ENCODE data around the gene CIROP. TPM values are rescaled to one million over a fixed set of nuclear protein-coding genes. Genes with fewer than 3 reads are reported as not detected.

The CIROP gene
- total RNA-seq, 1 donor from 2014 or later, result not detected

- no peak for TF ChIP-seq CTCF (IDR thresholded peaks at IDR 0.05)
- POLR2A ChIA-PET, result no interaction called here
- Mint-ChIP-seq H3K4me3 (no peak overlapping the region), H3K27me3 (no peaks in the 10 kb centered on the region), H3K4me1 (peaks cover 26% of the 10 kb centered on the region), H3K27ac (no peak overlapping the region), H3K36me3 (ENCODE audit: low read depth) (no peaks in the 10 kb centered on the region), H3K9me3 (no peaks in the 10 kb centered on the region)
- DNase-seq (no peak), ATAC-seq (ENCODE audit: low read depth) (no peak)
- intact Hi-C loops (cut with micrococcal nuclease), result loop anchor here (10.0 kb wide), 1 partner anchor 339 kb away; the partner anchor contains the start of gene NGDN
- CTCF ChIA-PET, result no interaction called here
Observed at GRCh38 chr14:23125933-23126524, 21.2 kb upstream of the CIROP start.

GRCh38 chr14:23125011-23125410 is 20.2 kb upstream of the CIROP start:
- H3K4me3 Mint-ChIP-seq, result no peak overlapping the region
- no peaks in the 10 kb centered on the region for H3K27me3 Mint-ChIP-seq
- peaks cover 34% of the 10 kb centered on the region for H3K4me1 Mint-ChIP-seq
- H3K27ac Mint-ChIP-seq, result no peak overlapping the region
- TF ChIP-seq CTCF (IDR thresholded peaks at IDR 0.05), result no peak
- POLR2A ChIA-PET, result no interaction called here
- DNase-seq (no peak), ATAC-seq (ENCODE audit: low read depth) (no peak)
- H3K36me3 Mint-ChIP-seq (ENCODE audit: low read depth), result no peaks in the 10 kb centered on the region
- CTCF ChIA-PET, result no interaction called here
- intact Hi-C loops (cut with micrococcal nuclease), result loop anchor here (10.0 kb wide), 1 partner anchor 340 kb away; the partner anchor contains the start of gene NGDN
- no peaks in the 10 kb centered on the region for H3K9me3 Mint-ChIP-seq

- DNase-seq (no peak), ATAC-seq (ENCODE audit: low read depth) (no peak)
- H3K9me3 Mint-ChIP-seq, result no peaks in the 10 kb centered on the region
- H3K4me3 Mint-ChIP-seq, result no peak overlapping the region
- ChIA-PET POLR2A (no interaction called here), CTCF (interaction anchor here (5.2 kb wide), 1 partner anchor 62 kb away, joined by 162 read pairs; the partner anchor contains the start of gene SLC7A8)
- intact Hi-C loops (cut with micrococcal nuclease), result loop anchor here (5.0 to 10.0 kb wide), 2 partner anchors 340 to 433 kb away; partner anchors contain the start of genes NGDN and THTPA
- H3K4me1 Mint-ChIP-seq, result peaks cover 40% of the 10 kb centered on the region
- H3K27me3 Mint-ChIP-seq, result no peaks in the 10 kb centered on the region
- peak overlapping the region; percentile 5 for H3K27ac Mint-ChIP-seq
- no peaks in the 10 kb centered on the region for H3K36me3 Mint-ChIP-seq (ENCODE audit: low read depth)
- TF ChIP-seq CTCF (IDR thresholded peaks at IDR 0.05), result no peak
Observed at GRCh38 chr14:23124337-23124954, 19.7 kb upstream of the CIROP start.

GRCh38 chr14:23123419-23123818 is 18.6 kb upstream of the CIROP start:
- Mint-ChIP-seq H3K27me3 (no peaks in the 10 kb centered on the region), H3K9me3 (no peaks in the 10 kb centered on the region), H3K4me1 (peaks cover 44% of the 10 kb centered on the region), H3K36me3 (ENCODE audit: low read depth) (no peaks in the 10 kb centered on the region), H3K4me3 (no peak overlapping the region), H3K27ac (peak overlapping the region; percentile 72)
- no peak for TF ChIP-seq CTCF (IDR thresholded peaks at IDR 0.05)
- POLR2A ChIA-PET, result interaction anchor here (0.6 to 5.6 kb wide), 2 partner anchors 28 to 37 kb away, joined by 6 to 50 read pairs; partner anchors contain the start of genes ACIN1 and C14orf119
- ATAC-seq (ENCODE audit: low read depth), result no peak
- intact Hi-C loops (cut with micrococcal nuclease), result loop anchor here (5.0 to 10.0 kb wide), 2 partner anchors 341 to 434 kb away; partner anchors contain the start of genes NGDN and THTPA
- CTCF ChIA-PET, result interaction anchor here (5.2 kb wide), 1 partner anchor 63 kb away, joined by 162 read pairs; the partner anchor contains the start of gene SLC7A8
- no peak for DNase-seq

- ChIA-PET POLR2A (interaction anchor here (1.9 to 5.6 kb wide), 3 partner anchors 27 to 199 kb away, joined by 7 to 50 read pairs (median 18); partner anchors contain the start of genes ACIN1, C14orf119 and PABPN1), CTCF (interaction anchor here (1.0 to 5.2 kb wide), 8 partner anchors 8 to 436 kb away, joined by 3 to 162 read pairs (median 14); partner anchors contain the start of genes PABPN1 and SLC7A8)
- H3K4me3 Mint-ChIP-seq, result no peak overlapping the region
- ATAC-seq (ENCODE audit: low read depth) (no peak), DNase-seq (no peak)
- intact Hi-C loops (cut with micrococcal nuclease), result loop anchor here (5.0 to 10.0 kb wide), 2 partner anchors 343 to 435 kb away; partner anchors contain the start of genes NGDN and THTPA
- no peak for TF ChIP-seq CTCF (IDR thresholded peaks at IDR 0.05)
- no peaks in the 10 kb centered on the region for H3K9me3 Mint-ChIP-seq
- H3K4me1 Mint-ChIP-seq, result peaks cover 36% of the 10 kb centered on the region
- peak overlapping the region; percentile 89 for H3K27ac Mint-ChIP-seq
- H3K27me3 Mint-ChIP-seq, result no peaks in the 10 kb centered on the region
- H3K36me3 Mint-ChIP-seq (ENCODE audit: low read depth), result no peaks in the 10 kb centered on the region
Observed at GRCh38 chr14:23122086-23122485, 17.3 kb upstream of the CIROP start.
